ENCODE data around the gene CARM1.
A peak's percentile ranks its signal among the peaks of the same experiment; 100 is the strongest.

The CARM1 gene

DNA sequence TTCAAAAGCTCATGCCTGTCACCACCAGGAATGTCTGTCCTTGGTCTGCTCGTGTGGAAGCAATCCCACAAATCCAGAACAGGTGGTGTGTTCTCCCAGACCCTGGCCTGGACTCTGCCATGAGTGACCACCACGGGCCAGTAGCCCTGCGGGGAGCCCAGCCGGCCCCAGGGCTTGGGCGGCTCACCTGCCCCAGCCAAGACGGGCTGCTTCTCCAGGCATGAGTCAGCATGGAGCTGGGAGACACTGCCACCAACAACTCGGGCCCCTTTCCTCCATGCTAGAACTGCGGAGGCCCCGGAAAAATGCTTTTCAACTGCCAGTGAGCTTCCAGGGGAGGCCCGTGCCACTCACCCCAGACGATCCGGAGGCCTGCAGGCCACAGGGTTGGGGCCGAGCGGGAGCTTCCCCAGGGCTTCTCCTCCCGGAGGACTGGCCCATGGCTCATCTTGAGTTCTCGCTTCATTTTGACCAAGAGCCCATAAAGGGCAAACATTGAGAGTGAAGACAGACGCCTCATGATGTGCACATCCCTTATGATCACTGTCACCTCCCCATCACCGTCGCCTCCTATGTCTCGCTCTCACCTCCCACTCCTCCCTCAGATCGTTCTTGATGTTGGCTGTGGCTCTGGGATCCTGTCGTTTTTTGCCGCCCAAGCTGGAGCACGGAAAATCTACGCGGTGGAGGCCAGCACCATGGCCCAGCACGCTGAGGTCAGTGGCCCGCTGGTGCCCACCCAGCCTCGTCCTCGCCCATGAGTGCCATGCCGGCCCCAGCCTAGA lies 40.4 kb downstream of the CARM1 start:
- no peak for DNase-seq

DNA sequence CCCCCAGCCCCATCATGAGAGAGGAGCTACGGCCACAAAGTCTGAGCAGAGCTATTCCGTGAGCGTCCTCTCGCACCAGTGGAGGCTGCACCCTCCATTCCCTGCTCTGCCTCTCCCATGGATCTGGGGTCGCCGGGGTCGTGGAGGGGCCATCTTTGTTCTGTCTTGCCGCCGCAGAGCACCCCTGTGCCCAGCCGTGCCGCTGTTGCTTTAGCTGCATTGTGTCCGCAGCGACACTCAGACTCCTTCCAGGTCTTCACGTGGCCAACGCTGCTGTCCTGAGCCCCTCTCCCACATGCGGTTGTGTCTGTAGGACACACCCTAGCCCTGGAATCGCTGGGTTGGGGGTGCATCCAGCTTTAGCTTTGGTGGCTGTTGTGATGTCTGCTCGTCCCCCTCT lies 41.3 kb downstream of the CARM1 start:
- DNase-seq, result no peak

DNA sequence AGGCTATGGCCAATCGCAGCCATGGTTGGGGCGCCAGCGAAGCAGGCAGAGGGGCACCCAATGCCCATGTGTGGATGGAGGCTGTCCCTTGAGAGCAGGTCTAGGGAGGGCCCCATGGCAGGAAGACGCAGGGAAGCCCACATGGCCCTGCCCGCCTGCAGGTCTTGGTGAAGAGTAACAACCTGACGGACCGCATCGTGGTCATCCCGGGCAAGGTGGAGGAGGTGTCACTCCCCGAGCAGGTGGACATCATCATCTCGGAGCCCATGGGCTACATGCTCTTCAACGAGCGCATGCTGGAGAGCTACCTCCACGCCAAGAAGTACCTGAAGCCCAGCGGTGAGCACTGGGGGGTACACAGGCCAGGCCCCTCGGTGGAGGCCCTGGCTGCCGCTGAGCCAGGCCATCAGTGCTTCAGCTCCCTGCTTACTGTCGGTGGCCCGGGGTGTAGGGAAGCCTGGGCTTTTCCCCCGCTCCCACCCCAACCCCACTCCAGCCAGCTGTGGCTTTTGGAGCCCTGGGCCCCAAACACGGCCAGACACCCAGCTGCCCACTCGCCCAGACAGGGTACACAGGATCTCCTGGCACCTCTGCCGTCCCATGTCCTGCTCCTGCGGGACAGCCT lies 42.5 kb downstream of the CARM1 start:
- DNase-seq, result no peak

DNA sequence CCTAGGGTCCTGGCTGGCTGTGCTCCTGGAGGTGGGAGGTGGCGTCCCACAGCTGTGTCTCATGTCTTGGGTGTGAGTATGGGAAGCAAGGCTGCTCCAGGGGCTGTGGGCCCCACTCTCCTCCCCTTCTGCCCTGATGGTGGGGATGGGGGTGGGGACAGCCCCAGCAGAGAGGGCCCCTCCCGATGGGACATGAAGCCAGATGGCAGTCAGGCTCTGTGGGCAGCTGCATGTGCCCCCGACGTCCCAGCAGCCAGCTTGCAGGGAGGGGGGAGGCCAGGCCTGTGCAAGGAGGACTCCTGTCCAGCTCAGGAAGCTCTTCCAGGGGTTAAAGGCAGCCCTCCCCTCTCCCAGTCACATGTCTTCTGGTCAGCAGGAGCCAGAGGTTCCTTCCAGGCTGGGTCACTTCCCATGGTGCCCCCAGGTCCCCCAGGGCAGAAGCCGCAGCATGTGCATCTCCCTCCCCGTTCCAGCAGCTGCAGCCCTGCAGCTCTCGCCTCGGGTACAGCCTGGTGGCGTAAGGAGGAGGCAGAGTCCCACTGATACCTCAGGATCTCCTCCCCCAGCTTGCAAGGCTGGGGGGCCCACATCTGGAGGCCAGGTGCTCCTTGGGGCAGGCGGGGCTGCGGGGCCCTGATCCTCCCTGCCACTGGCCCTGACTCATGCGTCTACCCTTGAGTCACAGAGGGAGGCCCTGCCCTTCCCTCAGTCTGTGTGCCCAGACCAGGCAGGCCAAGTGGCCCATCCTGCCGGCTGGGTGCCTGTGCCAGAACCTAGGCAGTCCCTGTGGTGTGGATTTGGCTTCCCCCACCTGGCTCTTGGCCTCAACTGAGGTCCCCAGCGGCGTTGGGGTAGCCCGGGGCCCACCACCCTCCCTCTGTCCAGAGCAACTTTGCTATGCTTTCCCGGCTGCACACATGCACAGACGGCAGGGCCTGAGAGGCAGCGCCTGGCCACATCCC lies 44.1 kb downstream of the CARM1 start:
- DNase-seq, result no peak

DNA sequence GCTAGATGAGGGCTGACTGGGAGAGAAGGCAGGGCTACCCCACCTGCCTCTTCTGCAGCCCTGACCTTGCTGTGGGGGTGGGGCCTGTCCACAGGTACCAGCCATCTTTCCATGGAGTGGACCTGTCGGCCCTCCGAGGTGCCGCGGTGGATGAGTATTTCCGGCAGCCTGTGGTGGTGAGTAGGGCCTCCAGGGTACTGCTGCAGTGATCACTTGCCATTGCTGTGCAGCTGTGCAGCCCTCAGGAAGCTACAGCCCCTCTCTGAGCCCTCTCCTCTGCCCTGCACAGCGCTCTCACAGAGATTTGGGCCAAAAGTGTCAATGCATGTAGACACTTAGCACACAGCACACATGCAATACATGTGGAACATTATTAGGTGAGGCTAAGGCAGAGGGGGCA lies 45.2 kb downstream of the CARM1 start:
- no peak for DNase-seq

DNA sequence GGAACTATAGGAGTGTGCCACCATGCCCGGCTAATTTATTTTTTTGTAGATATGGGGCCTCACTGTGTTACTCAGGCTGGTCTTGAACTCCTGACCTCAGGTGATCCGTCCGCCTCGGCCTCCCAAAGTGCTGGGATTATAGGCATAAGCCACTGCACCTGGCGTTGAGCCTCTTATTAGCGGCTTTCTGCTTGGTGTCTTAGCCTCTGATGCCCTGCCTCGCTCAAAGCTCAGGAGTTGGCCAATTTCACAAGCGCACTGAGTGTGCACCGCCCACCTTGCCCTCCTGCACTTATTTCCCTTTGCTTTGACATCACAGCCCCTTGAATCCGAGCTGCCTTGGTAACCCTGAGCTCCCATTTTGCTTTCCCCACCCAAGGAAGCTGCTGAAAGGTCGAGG lies 47.0 kb downstream of the CARM1 start:
- no peak for DNase-seq

DNA sequence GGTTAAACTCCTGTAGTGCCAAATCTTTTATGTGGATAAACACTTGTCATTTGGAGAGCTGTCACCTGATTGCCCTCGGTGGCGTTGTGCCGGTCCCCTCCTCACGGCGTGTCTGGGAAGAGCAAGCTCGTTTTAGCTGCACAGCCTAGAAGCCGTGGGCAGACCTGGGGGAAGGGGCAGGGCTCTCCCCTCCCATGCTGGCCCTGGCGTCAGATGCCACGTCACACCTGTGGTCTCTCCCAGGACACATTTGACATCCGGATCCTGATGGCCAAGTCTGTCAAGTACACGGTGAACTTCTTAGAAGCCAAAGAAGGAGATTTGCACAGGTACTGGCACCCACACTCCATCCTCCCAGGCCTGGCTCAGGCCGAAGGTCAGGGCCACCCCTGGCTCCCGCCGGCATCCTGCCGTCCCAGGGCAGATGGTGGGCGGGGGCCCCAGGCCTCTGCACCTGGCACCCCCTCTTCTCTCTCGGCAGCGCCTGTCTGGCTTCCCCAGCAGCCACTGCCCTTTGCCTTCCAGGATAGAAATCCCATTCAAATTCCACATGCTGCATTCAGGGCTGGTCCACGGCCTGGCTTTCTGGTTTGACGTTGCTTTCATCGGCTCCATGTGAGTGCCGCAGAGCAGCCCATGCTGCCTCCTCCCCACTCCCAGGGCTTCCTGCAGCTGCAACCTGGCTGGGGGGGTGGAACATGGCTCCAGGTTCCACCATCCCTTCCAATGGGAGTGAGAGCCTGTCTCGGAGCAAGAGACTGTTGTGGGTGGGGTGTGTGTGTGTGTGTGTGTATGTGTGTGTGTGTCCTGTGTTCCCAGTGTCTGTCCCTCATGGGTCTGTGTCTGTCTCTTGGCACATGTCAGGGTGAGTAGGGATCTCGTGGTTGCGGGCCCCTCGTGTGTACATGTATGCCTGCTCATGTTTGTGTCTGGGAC lies 48.3 kb downstream of the CARM1 start:
- no peak for DNase-seq

DNA sequence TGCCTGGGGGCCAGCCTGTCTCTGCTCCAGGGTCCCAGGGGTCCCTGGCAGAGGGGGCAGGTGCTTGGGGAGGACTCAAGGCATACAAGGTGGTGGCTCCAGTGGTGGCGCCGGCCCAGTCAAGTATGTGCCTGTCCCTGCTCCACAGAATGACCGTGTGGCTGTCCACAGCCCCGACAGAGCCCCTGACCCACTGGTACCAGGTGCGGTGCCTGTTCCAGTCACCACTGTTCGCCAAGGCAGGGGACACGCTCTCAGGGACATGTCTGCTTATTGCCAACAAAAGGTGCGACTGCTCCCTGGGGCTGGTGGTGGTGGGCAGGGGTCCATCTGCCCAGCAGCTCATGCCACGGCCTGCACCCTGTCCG lies 48.9 kb downstream of the CARM1 start:
- no peak for DNase-seq

DNA sequence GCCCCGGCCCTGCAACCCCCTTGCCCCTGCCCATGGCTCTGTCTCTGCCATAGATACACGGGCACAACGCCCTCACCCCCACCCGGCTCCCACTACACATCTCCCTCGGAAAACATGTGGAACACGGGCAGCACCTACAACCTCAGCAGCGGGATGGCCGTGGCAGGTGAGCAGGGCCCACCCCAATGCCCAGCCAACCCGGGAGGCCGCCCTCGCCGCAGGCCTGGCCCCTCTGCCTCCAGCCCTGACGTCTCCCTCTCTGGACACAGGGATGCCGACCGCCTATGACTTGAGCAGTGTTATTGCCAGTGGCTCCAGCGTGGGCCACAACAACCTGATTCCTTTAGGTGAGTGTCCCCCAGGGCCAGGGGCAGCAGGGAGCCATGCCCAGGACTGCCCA lies 49.4 kb downstream of the CARM1 start:
- DNase-seq, result no peak

DNA sequence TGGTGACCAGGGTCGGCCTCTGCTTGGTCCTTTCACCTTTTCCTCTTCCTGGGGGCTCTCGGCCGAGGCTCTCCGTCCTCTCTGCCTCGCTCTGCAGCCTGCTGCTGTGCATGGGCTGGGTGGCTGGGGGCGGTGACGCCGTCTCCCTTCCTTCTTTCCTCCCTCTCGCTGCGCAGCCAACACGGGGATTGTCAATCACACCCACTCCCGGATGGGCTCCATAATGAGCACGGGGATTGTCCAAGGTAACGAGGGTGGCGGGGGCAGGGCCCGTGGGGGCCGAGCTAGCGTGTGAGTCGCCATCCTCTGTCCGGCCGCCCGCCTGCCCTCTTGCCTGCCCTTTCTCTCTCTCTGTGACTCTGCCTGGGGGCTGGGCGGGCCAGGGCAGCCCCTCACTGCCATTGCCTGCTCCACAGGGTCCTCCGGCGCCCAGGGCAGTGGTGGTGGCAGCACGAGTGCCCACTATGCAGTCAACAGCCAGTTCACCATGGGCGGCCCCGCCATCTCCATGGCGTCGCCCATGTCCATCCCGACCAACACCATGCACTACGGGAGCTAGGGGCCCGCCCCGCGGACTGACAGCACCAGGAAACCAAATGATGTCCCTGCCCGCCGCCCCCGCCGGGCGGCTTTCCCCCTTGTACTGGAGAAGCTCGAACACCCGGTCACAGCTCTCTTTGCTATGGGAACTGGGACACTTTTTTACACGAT lies 50.0 kb downstream of the CARM1 start:
- no peak for DNase-seq

DNA sequence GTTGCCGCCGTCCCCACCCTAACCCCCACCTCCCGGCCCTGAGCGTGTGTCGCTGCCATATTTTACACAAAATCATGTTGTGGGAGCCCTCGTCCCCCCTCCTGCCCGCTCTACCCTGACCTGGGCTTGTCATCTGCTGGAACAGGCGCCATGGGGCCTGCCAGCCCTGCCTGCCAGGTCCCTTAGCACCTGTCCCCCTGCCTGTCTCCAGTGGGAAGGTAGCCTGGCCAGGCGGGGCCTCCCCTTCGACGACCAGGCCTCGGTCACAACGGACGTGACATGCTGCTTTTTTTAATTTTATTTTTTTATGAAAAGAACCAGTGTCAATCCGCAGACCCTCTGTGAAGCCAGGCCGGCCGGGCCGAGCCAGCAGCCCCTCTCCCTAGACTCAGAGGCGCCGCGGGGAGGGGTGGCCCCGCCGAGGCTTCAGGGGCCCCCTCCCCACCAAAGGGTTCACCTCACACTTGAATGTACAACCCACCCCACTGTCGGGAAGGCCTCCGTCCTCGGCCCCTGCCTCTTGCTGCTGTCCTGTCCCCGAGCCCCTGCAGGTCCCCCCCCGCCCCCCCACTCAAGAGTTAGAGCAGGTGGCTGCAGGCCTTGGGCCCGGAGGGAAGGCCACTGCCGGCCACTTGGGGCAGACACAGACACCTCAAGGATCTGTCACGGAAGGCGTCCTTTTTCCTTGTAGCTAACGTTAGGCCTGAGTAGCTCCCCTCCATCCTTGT lies 50.7 kb downstream of the CARM1 start:
- DNase-seq, result no peak

DNA sequence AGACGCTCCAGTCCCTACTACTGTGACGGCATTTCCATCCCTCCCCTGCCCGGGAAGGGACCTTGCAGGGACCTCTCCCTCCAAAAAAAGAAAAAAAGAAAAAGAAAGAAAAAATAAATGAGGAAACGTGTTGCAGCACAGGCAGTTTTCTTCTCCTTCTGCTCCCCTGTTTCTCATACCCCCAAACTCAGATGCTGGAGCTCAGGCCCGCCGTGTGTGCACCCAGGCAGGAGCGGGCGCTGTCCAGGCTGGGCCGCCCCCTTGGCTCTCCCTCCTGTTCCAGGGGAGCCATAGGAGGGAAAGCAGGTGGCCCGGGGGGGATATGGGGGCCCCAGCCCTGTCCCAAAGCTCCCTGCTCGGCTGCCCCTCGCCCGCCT lies 51.3 kb downstream of the CARM1 start:
- DNase-seq, result no peak

DNA sequence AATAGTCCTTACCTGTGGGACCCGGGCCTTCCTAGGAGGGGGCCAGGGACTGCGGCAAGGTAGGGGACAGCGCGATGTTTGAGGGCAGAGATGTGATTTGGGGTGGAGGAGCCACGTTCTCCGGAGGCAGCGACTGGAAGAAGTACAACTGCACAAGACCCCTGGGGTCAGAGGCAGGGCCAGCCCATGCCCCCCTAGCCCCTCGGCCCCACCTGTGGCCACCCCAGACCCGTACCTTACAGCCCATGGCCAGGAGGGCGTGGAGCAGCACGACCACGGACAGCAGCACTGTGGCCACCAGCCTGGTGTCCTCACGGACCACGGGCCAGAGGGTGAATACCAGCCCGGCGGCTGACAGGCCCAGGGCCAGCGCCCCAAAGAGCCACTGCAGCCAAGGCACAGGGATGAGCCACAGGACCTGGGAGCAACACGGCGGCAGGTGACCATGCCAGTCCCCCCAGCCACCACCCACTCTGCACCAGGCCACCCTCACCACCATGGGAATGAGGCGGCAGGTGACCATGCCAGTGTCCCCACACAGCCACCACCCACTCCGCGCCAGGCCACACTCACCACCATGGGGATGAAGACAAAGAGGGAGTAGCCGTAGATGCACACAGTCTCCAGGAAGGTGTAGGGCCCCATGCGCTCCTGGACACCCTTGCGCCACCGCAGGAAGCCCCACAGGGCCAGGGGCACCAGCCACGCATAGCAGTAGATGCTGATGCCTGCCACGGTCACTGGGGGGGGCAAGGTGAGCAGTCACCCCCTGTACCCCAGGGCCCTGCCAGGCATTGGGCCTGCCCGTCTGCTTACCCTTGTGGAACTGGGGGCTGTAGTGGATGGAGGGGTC lies 52.1 kb downstream of the CARM1 start:
- no peak for DNase-seq

DNA sequence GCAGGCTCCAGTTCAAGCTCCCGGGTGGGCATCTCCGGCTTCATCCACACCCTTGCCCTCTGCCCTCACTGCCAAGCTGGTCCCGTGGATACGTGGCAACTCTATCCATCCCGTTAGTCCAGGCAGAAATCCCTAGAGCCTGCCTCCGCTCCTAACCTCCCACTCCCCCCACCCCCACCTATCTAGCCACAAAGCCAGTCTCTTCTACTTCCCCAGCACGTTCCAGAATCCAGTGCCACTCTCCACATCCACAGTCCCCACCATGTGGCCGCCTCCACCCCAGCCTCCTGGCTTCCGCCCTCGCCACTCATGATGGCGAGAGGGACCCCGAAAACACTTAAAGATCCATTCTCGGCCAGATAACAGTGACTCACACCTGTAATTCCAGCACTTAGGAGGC lies 53.2 kb downstream of the CARM1 start:
- no peak for DNase-seq

DNA sequence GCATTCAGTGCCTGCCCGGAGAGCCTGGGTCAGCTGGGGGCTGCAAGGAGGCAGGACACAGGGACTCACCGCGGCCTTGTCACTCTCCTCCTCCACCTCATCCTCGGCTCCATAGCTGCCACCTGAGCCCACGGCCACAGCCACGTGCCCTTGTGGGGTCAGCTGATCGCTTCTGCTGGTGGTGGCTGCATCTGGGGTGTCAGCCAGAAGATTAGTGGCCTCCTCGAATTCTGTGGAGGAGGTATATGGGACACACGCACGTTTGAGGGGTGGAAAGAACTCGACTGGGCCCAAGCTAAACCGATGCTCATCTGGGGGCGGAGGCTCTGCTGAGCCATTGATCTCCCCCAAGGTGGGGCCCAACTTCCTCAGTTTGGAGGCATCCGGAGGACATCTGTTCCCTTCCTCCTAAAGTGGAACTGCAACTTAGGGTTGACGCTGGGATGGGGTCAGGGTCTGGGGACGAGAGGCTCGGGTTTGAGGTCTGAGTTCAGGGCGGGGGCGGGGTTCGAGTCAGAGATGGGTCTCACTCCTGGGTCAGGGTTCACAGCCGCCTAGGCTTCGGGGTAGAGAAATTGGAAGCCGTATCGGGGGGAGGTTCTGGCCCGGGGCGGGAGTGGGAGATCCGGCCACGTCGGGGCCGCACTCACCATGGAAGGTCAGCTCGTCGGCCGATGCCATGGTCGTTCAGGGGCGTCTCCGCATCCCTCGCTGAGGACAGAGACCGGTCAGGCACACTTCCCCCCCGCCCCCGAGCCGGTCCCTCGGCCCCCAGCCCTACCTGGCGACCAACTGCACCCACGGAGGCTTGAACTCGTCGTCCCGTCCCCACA lies 56.6 kb downstream of the CARM1 start:
- no peak for DNase-seq

DNA sequence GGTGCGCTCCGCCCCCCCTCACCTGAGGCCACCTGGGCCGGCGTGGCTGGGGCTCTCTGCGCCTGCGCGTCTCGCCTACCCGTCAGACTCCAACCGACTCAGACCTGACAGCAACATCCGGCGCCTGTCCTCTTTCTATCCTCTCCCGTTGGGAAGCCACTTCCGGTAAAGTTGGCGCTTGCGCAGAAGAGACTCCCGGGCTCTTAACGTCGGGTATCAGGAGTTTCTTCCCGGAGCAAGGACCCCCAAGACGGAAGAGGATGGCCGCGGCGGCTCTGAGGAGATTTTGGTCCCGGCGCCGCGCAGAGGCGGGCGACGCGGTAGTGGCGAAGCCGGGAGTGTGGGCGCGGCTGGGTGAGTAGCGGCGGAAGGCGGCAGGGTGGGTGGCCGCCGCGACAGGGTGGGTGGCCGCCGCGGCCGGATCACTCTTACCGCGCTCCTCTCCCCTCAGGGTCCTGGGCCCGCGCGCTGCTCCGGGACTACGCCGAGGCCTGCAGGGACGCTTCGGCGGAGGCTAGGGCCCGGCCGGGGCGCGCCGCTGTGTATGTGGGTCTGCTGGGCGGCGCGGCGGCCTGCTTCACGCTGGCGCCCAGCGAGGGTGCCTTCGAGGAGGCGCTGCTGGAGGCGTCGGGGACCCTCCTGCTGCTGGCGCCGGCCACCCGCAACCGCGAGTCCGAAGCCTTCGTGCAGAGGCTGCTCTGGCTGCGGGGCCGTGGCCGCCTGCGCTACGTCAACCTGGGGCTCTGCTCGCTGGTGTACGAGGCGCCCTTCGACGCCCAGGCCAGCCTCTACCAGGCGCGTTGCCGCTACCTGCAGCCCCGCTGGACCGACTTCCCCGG lies 57.4 kb downstream of the CARM1 start, which contains the start of the genes TIMM29 and YIPF2:
Gene TIMM29 (plus strand): TSS at position 249 of the 839 bp plus-strand sequence. CDS start 12 bp downstream, at position 261.
Gene YIPF2 (minus strand): TSS at position 77 of the 839 bp plus-strand sequence. CDS start 229 bp downstream, outside the sequence.
- peak; percentile 97 to 98 for DNase-seq

DNA sequence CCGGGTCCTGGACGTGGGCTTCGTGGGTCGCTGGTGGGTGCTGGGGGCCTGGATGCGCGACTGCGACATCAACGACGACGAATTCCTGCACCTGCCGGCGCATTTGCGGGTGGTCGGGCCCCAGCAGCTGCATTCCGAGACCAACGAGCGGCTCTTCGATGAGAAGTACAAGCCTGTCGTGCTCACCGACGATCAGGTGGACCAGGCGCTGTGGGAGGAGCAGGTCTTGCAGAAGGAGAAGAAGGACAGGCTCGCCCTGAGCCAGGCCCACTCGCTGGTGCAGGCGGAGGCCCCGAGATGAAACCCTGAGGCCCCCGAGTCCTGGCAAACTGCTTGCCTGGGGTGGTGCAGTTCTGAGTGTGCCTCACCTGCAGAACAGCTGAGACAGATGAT lies 58.0 kb downstream of the CARM1 start:
- no peak for DNase-seq
